Choroid plexus epithelial cell (primary cell): ENCODE results near the gene KRTAP2-4.
"Not testable (repeated sequence)": the region's sequence is repeated elsewhere in the genome, so short reads cannot be mapped to it uniquely, and the experiment has no call there.

Experiments
- DNase-seq: peaks from one replicate; pipeline ENCODE4 v3.0.0-alpha.2; 2010; ENCODE audit warnings: low read depth
- H3K4me3 ChIP-seq: 2 replicates; pipeline ENCODE4 v1.5.1; 2011; ENCODE audit warnings: low read depth, mild to moderate bottlenecking, control low read depth, low read length, moderate library complexity
- TF ChIP-seq, protein P1 (sequence below): conservative IDR thresholded peaks from 2 replicates; pipeline ENCODE4 v1.5.1; 2011; ENCODE audit warnings: low read depth, mild to moderate bottlenecking, control low read depth, inconsistent platforms, low read length, moderate library complexity

The KRTAP2-4 gene

DNA sequence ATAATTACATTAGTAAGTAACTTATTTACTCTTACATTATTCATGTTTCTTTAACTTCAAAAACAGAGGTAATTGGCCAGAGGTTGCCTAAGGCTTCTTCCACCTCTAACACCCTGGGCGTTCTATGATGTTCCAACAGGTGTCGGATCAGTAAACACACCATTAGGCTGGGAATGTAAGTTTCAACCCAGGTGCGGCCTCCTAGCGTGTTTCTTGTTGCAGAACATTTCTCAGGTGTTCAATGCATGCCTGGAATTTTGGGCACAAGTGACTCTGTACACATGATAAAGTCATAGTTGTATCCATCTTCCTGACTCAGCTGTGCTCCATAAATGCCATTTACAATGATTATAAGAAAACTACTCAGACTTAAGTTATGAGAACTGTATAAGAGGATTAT lies 11.7 kb downstream of the KRTAP2-4 start:
- no peak for DNase-seq
- no peak overlapping the region for H3K4me3 ChIP-seq
- TF ChIP-seq, protein P1, sequence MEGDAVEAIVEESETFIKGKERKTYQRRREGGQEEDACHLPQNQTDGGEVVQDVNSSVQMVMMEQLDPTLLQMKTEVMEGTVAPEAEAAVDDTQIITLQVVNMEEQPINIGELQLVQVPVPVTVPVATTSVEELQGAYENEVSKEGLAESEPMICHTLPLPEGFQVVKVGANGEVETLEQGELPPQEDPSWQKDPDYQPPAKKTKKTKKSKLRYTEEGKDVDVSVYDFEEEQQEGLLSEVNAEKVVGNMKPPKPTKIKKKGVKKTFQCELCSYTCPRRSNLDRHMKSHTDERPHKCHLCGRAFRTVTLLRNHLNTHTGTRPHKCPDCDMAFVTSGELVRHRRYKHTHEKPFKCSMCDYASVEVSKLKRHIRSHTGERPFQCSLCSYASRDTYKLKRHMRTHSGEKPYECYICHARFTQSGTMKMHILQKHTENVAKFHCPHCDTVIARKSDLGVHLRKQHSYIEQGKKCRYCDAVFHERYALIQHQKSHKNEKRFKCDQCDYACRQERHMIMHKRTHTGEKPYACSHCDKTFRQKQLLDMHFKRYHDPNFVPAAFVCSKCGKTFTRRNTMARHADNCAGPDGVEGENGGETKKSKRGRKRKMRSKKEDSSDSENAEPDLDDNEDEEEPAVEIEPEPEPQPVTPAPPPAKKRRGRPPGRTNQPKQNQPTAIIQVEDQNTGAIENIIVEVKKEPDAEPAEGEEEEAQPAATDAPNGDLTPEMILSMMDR: no peak

DNA sequence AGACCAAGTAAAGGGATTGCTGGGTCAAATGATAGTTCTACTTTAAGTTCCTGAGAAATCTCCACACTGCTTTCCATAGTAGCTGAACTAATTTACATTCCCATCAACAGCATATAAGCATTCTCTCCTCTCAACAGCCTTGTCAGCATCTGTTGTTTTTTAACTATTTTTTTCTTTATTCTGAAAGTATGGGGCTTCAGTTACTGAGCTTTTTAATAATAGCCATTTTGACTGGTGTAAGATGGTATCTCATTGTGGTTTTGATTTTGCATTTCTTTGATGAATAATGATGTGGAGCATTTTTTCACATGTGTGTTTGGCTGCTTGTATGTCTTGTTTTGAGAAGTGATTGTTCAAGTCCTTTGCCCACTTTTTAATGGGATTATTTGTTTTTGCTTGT lies 13.1 kb downstream of the KRTAP2-4 start:
- TF ChIP-seq, protein P1: no peak
- DNase-seq: no peak
- no peak overlapping the region for H3K4me3 ChIP-seq

DNA sequence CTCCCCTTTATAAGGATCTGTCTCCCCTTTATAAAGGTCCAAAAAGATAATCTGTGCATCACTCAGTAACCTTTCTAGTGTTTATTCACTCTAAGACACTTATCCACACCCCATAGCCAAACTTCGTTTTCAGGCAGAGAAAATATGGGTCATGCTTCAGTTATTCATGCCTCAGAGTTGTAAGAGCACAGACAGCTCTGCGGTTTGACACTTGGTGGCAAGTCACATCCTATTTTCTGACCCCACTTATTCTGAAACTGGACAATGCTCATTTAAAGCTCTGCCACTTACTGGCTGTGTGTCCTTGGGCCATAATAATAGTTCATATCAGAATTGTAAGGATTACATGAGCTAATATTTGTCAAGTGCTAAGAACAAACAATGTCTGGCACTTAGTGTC lies 16.6 kb downstream of the KRTAP2-4 start:
- DNase-seq: peak; percentile 69
- TF ChIP-seq, protein P1: no peak
- no peak overlapping the region for H3K4me3 ChIP-seq

DNA sequence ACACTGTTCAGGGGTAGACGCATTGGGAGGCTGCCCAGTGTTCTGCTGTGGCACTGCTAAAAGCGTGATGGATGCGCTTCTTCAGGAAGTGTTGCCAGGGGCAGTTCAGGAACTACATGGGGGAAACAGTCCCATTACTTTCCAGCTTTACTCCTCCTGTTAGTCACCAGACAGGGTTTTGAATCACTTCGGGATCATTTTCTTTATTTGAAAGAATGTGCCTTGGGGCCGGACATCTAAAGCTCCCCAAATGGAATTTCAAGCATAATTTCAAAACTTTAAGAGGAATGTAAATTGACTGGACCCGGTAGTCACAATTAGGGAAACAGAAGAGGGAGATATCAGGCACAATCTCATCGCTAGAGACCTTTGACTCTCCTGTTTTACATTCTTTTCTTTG lies 17.2 kb downstream of the KRTAP2-4 start:
- peak; percentile 25 for DNase-seq
- TF ChIP-seq, protein P1: no peak
- no peak overlapping the region for H3K4me3 ChIP-seq

DNA sequence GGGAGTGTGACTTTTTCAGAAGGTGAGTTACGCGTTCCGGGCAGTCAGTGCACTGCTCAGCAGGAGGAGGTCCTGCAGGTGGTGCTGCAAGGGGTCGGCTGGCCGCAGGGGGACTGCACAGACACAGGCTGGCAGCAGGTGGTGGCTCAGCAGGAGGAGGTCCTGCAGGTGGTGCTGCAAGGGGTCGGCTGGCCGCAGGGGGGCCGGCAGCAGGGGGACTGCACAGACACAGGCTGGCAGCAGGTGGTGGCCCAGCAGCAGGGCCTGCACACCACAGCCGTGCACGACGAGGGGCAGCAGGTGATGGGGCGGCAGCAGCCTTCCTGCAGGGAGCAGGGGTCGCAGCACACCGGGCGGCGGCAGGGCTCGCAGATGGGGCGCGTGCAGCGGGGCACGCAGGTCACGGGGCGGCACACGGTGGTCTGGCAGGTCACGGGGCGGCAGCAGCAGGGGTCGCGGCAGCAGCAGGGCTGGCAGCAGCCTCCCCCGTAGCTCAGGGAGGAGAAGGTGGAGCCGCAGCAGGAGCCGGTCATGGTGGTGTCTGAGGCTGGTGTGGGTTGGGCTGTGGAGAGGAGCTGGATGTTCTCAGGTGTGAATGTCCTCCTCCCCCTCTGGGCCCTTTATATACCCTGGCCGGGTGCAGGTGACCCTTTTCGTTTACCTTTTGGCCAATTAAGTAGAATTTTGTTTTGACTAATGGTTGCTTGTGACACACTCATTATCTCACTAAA lies 18.8 kb downstream of the KRTAP2-4 start, which contains the start of gene KRTAP2-1:
TSS of gene KRTAP2-1 (minus strand) at position 582 of the 731 bp plus-strand sequence. CDS start at position 533, 49 bp downstream.
- DNase-seq, H3K4me3 ChIP-seq: not testable (repeated sequence)

DNA sequence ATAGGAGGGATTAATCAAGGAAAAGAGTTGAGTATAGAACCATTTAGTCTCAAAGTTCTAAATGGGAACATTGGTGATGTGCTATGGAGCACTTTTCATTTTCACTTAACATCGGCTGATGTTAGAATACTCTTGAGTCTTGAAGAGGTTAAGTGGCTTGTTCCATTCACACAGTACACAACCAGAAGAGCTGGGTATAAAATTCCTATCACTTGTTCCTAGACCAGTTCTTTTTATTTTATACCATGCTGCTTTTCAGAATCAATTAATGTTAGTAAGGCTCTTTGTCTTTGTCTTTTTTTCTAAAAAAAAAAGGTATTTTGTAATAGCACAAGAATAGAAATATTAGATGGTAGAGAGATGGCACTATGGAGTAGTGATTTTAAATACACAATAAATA lies 22.7 kb downstream of the KRTAP2-4 start:
- H3K4me3 ChIP-seq: no peak overlapping the region
- DNase-seq: no peak
- TF ChIP-seq, protein P1: no peak

DNA sequence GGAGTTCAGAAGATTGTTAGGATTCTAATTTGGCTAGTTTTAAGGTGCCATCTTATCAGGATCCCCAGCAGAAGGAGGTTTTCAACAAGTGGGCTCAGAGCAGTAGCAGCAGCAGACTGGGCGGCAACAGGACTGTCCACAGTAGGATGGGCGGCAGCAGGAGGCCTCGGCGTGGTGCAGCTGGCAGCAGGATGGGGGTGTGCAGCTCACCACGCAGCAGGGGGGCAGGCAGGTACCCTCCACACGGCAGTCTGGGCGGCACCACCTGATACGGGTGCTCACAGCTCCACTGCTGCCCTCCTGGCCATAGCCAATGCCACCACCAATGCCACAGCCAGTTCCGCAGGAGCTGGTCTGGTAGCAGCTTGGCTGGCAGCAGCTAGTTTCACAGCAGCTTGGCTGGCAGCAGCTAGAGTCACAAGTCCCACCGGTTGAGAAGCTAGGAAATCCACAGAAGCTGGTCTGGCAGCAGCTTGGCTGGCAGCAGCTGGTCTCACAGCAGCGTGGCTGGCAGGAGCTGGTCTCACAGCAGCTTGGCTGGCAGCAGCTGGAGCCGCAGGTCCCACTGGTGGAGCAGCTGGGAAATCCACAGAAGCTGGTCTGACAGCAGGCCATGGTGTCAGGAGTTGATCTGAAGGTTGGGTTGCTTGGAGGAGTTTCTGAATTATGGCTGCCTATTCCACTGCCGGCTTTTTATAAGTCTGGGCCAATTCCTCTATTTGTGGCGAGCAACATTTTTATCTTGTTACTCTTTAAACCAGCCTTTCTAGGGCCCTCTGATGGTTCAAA lies 24.7 kb downstream of the KRTAP2-4 start, which contains the start of gene KRTAP1-1:
TSS of gene KRTAP1-1 (minus strand) at position 668 of the 789 bp plus-strand sequence. CDS start at position 615, 53 bp downstream.
- DNase-seq: peak; percentile 17
- not testable (repeated sequence) for H3K4me3 ChIP-seq
